ENCODE data around the gene ATP2A1. TPM values are rescaled to one million over a fixed set of nuclear protein-coding genes. Genes with fewer than 3 reads are reported as not detected.

Gene ATP2A1
- total and polyA plus RNA-seq, 2 of the 4 experiments (the other 2 are of a cell fraction): under 0.01 to 0.63 TPM

DNA sequence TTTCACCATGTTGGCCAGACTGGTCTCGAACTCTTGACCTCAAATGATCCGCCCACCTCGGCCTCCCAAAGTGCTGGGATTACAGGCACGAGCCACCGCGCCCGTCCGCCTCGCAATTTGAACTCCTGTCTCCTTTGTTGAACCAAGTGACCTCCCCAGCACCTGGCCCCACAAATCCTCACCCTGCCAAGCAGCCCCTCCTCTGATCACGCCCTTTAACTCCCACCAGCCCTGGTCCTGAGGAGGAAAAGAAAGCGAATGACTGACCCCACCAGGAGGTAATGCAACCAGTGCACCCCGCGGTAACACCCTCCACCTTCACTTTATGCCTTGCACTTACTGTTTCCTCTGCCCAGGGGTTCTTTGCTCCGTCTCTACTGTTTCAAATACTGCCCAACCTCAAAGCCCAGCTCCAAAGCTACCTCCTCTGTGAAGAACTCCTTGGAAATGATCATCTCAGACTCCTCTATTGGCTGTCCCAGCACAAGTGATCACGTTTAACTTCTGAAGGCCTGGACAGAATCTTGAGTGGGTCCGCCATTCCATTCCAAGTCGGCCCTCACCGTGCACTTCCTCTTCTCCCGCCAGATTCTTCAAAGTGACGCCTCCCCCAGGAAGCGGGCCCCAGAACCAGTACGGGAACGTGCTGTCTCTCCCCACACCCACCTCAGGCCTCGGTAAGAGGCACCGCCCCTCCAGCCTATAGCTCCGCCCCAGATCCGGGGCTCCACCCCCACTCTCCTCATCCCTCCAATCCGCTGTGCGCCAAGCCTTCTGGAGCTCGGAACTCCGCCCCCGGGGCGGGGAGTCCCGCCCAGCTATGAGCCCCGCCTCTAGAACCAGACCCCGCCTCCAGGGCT, 57.9 kb downstream of the ATP2A1 start:
- Histone ChIP-seq H3K79me1 (ENCODE audit: low read depth in 1 of 2, low read length in 2 of 2) (no peaks in the 10 kb centered on the region), H3K9me1 (ENCODE audit: insufficient read depth, low read length) (no peaks in the 10 kb centered on the region), H3K9ac (ENCODE audit: low read depth, low read length) (no peak overlapping the region), H3K27ac (ENCODE audit: insufficient read depth, low read length) (no peak overlapping the region), H3K4me1 (ENCODE audit: control insufficient read depth, insufficient read depth, low read length) (no peaks in the 10 kb centered on the region), H3K14ac (replicated peaks; ENCODE audit: low read depth, low read length) (no peak overlapping the region), H4K91ac (ENCODE audit: insufficient read depth, low read depth, low read length) (no peak overlapping the region), H4K20me1 (ENCODE audit: insufficient read depth, low read length) (no peaks in the 10 kb centered on the region), H3K36me3 (ENCODE audit: control insufficient read depth, insufficient read depth, low read length) (no peaks in the 10 kb centered on the region), H2AK9ac (replicated peaks; ENCODE audit: low read depth, low read length, poor library complexity) (no peak overlapping the region), H3K23ac (ENCODE audit: low read depth, low read length) (no peak overlapping the region), H3K9me3 (ENCODE audit: control insufficient read depth, insufficient read depth, low read length) (no peaks in the 10 kb centered on the region), H3K4me3 (ENCODE audit: insufficient read depth, low read depth, low read length) (no peak overlapping the region), H2BK20ac (ENCODE audit: low read depth, low read length) (no peak overlapping the region), H2BK120ac (ENCODE audit: low read depth, low read length) (no peak overlapping the region), H3K4me2 (ENCODE audit: low read depth, low read length) (no peak overlapping the region), H2AFZ (replicated peaks; ENCODE audit: low read length, poor library complexity) (peak overlapping the region; percentile 77), H2BK5ac (ENCODE audit: low read depth, low read length, poor library complexity, severe bottlenecking) (no peak overlapping the region), H3K27me3 (ENCODE audit: control insufficient read depth, insufficient read depth, low read length) (peaks cover 7% of the 10 kb centered on the region; the same call in 1 of the 2 replicates), H4K8ac (ENCODE audit: low read depth in 2 of 2, low read length in 2 of 2) (no peak overlapping the region), H3K56ac (ENCODE audit: extremely low read depth, insufficient read depth, low read length) (no peak overlapping the region), H4K5ac (ENCODE audit: low read depth, low read length) (no peak overlapping the region), H2BK15ac (ENCODE audit: low read depth, low read length) (no peak overlapping the region), H3K18ac (ENCODE audit: low read depth, low read length) (no peak overlapping the region), H3K4ac (ENCODE audit: low read depth, low read length) (no peak overlapping the region), H2AK5ac (ENCODE audit: low read depth, low read length) (no peak overlapping the region)
- intact Hi-C loops (cut with micrococcal nuclease) (no loop called here), in situ Hi-C loops (cut with MboI; ENCODE audit: low sequenced_read_pairs) (no loop called here), dilution Hi-C loops (cut with HindIII; ENCODE audit: low sequenced_read_pairs, unreplicated experiment) (no loop called here)
- TF ChIP-seq, protein P1, sequence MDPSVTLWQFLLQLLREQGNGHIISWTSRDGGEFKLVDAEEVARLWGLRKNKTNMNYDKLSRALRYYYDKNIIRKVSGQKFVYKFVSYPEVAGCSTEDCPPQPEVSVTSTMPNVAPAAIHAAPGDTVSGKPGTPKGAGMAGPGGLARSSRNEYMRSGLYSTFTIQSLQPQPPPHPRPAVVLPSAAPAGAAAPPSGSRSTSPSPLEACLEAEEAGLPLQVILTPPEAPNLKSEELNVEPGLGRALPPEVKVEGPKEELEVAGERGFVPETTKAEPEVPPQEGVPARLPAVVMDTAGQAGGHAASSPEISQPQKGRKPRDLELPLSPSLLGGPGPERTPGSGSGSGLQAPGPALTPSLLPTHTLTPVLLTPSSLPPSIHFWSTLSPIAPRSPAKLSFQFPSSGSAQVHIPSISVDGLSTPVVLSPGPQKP (IDR thresholded peaks at IDR 0.05; ENCODE audit: borderline replicate concordance, low read depth, low read length): no peak
- TF ChIP-seq CHD1 (IDR thresholded peaks at IDR 0.05; ENCODE audit: low read depth, low read length): no peak
- no peak for TF ChIP-seq BHLHE40 (IDR thresholded peaks at IDR 0.05; ENCODE audit: low read depth, low read length)
- TF ChIP-seq MXI1 (IDR thresholded peaks at IDR 0.05; ENCODE audit: borderline replicate concordance, low read depth, low read length): no peak
- TF ChIP-seq MAFK (IDR thresholded peaks at IDR 0.05; ENCODE audit: low read depth, low read length): no peak
- no peak for TF ChIP-seq RFX5 (IDR thresholded peaks at IDR 0.05; ENCODE audit: low read depth, low read length)
- no peak for TF ChIP-seq NFE2L2 (IDR thresholded peaks at IDR 0.05; ENCODE audit: low read depth, low read length)
- TF ChIP-seq FOS (IDR thresholded peaks at IDR 0.05; ENCODE audit: low read depth, low read length): no peak
- TF ChIP-seq, protein P2, sequence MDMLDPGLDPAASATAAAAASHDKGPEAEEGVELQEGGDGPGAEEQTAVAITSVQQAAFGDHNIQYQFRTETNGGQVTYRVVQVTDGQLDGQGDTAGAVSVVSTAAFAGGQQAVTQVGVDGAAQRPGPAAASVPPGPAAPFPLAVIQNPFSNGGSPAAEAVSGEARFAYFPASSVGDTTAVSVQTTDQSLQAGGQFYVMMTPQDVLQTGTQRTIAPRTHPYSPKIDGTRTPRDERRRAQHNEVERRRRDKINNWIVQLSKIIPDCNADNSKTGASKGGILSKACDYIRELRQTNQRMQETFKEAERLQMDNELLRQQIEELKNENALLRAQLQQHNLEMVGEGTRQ (IDR thresholded peaks at IDR 0.05; ENCODE audit: low read depth, low read length): no peak
- no peak for TF ChIP-seq MAZ (IDR thresholded peaks at IDR 0.05; ENCODE audit: borderline replicate concordance, low read depth, low read length)
- no peak for TF ChIP-seq POLR2A (IDR thresholded peaks at IDR 0.05; ENCODE audit: low read depth, low read length)
- no peak for TF ChIP-seq CEBPB (IDR thresholded peaks at IDR 0.05; ENCODE audit: low read depth, low read length)
- TF ChIP-seq RAD21 (IDR thresholded peaks at IDR 0.05; ENCODE audit: low read length): no peak
- POLR2A ChIA-PET (ENCODE audit: unreplicated experiment): no interaction called here
- ATAC-seq (ENCODE audit: low read depth): peak; percentile 97
- 45% methylated on average over 13 of the region's 36 CpGs; no CpG with 5 or more reads in 1 of the 2 experiments for WGBS, 2 experiments (ENCODE audit: extremely low coverage in 2 of 2, insufficient read length in 1 of 2)
- peak; percentile 42 for DNase-seq
- no TSS peak for BruUV-seq (replicated peaks)
- CTCF ChIA-PET: interaction anchor here (1.8 kb wide), 1 partner anchor 9 kb away, joined by 6 read pairs; no protein-coding TSS in a partner anchor
